Breast epithelium (tissue), 3 donors: ENCODE measurements around the gene TRMT1.

ENCODE experiments used
- POLR2A ChIP-seq: fragments of 450-650 bp; IDR thresholded peaks from one replicate; pipeline ENCODE4 v1.6.1; 2016; ENCODE audit warnings: antibody characterized with exemption, mild to moderate bottlenecking, moderate library complexity
- POLR2AphosphoS5 ChIP-seq, 3 donors: sonication (generic); formaldehyde crosslinking; IDR thresholded peaks; one replicate each; pipeline ENCODE4 v1.6.1; 2017; ENCODE audit warnings: antibody characterized with exemption in 3 of 3
- TF ChIP-seq, protein P1 (sequence below), 3 donors: fragments of 450-650 bp; IDR thresholded peaks; one replicate each; pipeline ENCODE4 v1.5.1; 2016 to 2017; ENCODE audit warnings: antibody characterized with exemption in 3 of 3, mild to moderate bottlenecking in 3 of 3, moderate library complexity in 3 of 3

GRCh38 chr19:13092158-13092543 is 24.4 kb downstream of the TRMT1 start:
- no peak for TF ChIP-seq POLR2A
- TF ChIP-seq, protein P1, sequence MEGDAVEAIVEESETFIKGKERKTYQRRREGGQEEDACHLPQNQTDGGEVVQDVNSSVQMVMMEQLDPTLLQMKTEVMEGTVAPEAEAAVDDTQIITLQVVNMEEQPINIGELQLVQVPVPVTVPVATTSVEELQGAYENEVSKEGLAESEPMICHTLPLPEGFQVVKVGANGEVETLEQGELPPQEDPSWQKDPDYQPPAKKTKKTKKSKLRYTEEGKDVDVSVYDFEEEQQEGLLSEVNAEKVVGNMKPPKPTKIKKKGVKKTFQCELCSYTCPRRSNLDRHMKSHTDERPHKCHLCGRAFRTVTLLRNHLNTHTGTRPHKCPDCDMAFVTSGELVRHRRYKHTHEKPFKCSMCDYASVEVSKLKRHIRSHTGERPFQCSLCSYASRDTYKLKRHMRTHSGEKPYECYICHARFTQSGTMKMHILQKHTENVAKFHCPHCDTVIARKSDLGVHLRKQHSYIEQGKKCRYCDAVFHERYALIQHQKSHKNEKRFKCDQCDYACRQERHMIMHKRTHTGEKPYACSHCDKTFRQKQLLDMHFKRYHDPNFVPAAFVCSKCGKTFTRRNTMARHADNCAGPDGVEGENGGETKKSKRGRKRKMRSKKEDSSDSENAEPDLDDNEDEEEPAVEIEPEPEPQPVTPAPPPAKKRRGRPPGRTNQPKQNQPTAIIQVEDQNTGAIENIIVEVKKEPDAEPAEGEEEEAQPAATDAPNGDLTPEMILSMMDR (IDR thresholded peaks at IDR 0.05): no peak
- no peak for TF ChIP-seq POLR2AphosphoS5 (IDR thresholded peaks at IDR 0.05)
